K562 (cell line): ENCODE measurements around the gene FYB1. TPM values are rescaled to one million over a fixed set of nuclear protein-coding genes. Genes with fewer than 3 reads are reported as not detected.

ENCODE experiments used
- ASH1L ChIP-seq: fragments of 450-650 bp; IDR thresholded peaks from 2 replicates; pipeline ENCODE4 v1.6.1; 2018; ENCODE audit warnings: borderline replicate concordance, mild to moderate bottlenecking, low read depth; ENCODE audit not compliant: partially characterized antibody
- ATF7 ChIP-seq: fragments of 450-650 bp; IDR thresholded peaks from 2 replicates; pipeline ENCODE4 v1.7.1; 2014; ENCODE audit warnings: mild to moderate bottlenecking, moderate library complexity
- BRD4 ChIP-seq: fragments of 200-600 bp; sonication (generic); IDR thresholded peaks from 2 replicates; pipeline ENCODE4 v1.6.1; 2017; ENCODE audit warnings: inconsistent platforms
- ELF1 ChIP-seq: fragments of 200-800 bp; sonication (Bioruptor generic); IDR thresholded peaks from 2 replicates; pipeline ENCODE4 v1.6.1; 2016; ENCODE audit warnings: missing genetic modification characterization, missing compliant biosample characterization
- GTF3C2 ChIP-seq: IDR thresholded peaks from 3 replicates; pipeline ENCODE4 v1.6.1; 2011; ENCODE audit warnings: borderline replicate concordance, mild to moderate bottlenecking, moderate library complexity; ENCODE audit not compliant: insufficient read length; ENCODE audit errors: extremely low read depth
- KLF10 ChIP-seq: fragments of 250-450 bp; sonication (Bioruptor Pico); IDR thresholded peaks from 2 replicates; pipeline ENCODE4 v1.6.1; 2021; ENCODE audit warnings: matching md5 sums
- MGA ChIP-seq: fragments of 450-650 bp; IDR thresholded peaks from 2 replicates; pipeline ENCODE4 v1.6.1; 2016; ENCODE audit warnings: mild to moderate bottlenecking, moderate library complexity
- NFXL1 ChIP-seq: fragments of 450-650 bp; formaldehyde crosslinking; IDR thresholded peaks from 2 replicates; pipeline ENCODE4 v1.4.0; 2021; ENCODE audit warnings: mild to moderate bottlenecking
- RB1 ChIP-seq: fragments of 450-650 bp; IDR thresholded peaks from 2 replicates; pipeline ENCODE4 v1.6.1; 2017; ENCODE audit warnings: low read depth, mild to moderate bottlenecking
- ZFP91 ChIP-seq: sonication (generic); formaldehyde crosslinking; IDR thresholded peaks from 2 replicates; pipeline ENCODE4 v1.8.0; 2022; ENCODE audit warnings: mild to moderate bottlenecking, missing genetic modification reagents
- ZNF134 ChIP-seq: fragments of 250-450 bp; sonication (Bioruptor Pico); conservative IDR thresholded peaks from 2 replicates; pipeline ENCODE4 v1.4.0; 2020
- ZNF217 ChIP-seq: sonication (generic); formaldehyde crosslinking; IDR thresholded peaks from 2 replicates; pipeline ENCODE4 v1.8.0; 2022; ENCODE audit warnings: mild to moderate bottlenecking, missing genetic modification reagents
- ZNF41 ChIP-seq: fragments of 250-450 bp; sonication (Bioruptor Pico); conservative IDR thresholded peaks from 2 replicates; pipeline ENCODE4 v1.4.0; 2020; ENCODE audit warnings: mild to moderate bottlenecking
- polyA plus RNA-seq, 8 experiments: library from polyadenylated mRNA; depleted of rRNA in 4 of 8; stranded (reverse) in 5 of 8; unstranded in 3 of 8; fragments of >200 nt; fragmentation: Nextera tagmentation in 2 of 8; fragmentation: Illumina TruSeq in 1 of 8; extraction: Ambion mirVana in 2 of 8; extraction: Trizol in 1 of 8; gene quantifications; 2 replicates each; pipeline versions ENCODE4 v1.2.1 to v1.2.3, GENCODE V29; 2011 to 2014; ENCODE audit warnings: inconsistent platforms in 1 of 8, missing spikeins in 1 of 8
- total RNA-seq, 7 experiments: library from RNA; depleted of rRNA in 6 of 7; stranded (reverse); fragments of >200 nt in 6 of 7; fragmentation: Illumina TruSeq in 2 of 7; extraction: Trizol in 2 of 7; gene quantifications; 2 replicates each; pipeline versions ENCODE4 v1.2.1 to v1.2.3, GENCODE V29; 2011 to 2021; ENCODE audit warnings: low replicate concordance in 1 of 7

Gene FYB1
- total and polyA plus RNA-seq, 9 of the 15 experiments (the other 6 are each of a cell fraction or from before 2014, with no cell fraction given), result 4.7 to 31.5 (median 9.7) TPM

- TF ChIP-seq ZNF134 (CRISPR knock-in tag) (no peak), NFXL1 (CRISPR knock-in tag) (no peak), KLF10 (CRISPR knock-in tag) (no peak), ZNF217 (no peak), ATF7 (no peak), MGA (no peak), RB1 (no peak), BRD4 (no peak), ZFP91 (CRISPR knock-in tag) (no peak), GTF3C2 (no peak), ZNF41 (CRISPR knock-in tag) (no peak), ELF1 (tag) (no peak), ASH1L (no peak)
These were observed 102.0 kb downstream of the FYB1 start (continued) for GRCh38 chr5:39117401-39117800.
